Activated T-cell treated with anti-CD3 and anti-CD28 coated beads, Interleukin-2, amount 50 U/mL, for 24 hours (primary cell): Measurements from ENCODE around the gene TUBA4B.
"Not testable (repeated sequence)": the region's sequence is repeated elsewhere in the genome, so short reads cannot be mapped to it uniquely, and the experiment has no call there.

Source experiments
- DNase-seq: peaks from one replicate; pipeline ENCODE4 v3.0.0-alpha.2; 2020
- H3K27ac Mint-ChIP-seq: 2 replicates; pipeline ENCODE4 v1.8.0; 2020; ENCODE audit warnings: mild to moderate bottlenecking, mixed read lengths
- H3K27me3 Mint-ChIP-seq: 2 replicates; pipeline ENCODE4 v1.8.0; 2020; ENCODE audit warnings: mixed read lengths
- H3K36me3 Mint-ChIP-seq: 2 replicates; pipeline ENCODE4 v1.8.0; 2020; ENCODE audit warnings: low read depth, mixed read lengths
- H3K4me1 Mint-ChIP-seq: 2 replicates; pipeline ENCODE4 v1.8.0; 2020; ENCODE audit warnings: low read depth, mixed read lengths
- H3K4me3 Mint-ChIP-seq: 2 replicates; pipeline ENCODE4 v1.8.0; 2020; ENCODE audit warnings: mild to moderate bottlenecking, moderate library complexity, mixed read lengths
- H3K9me3 Mint-ChIP-seq: 2 replicates; pipeline ENCODE4 v1.8.0; 2020; ENCODE audit warnings: mixed read lengths

Gene TUBA4B

DNA sequence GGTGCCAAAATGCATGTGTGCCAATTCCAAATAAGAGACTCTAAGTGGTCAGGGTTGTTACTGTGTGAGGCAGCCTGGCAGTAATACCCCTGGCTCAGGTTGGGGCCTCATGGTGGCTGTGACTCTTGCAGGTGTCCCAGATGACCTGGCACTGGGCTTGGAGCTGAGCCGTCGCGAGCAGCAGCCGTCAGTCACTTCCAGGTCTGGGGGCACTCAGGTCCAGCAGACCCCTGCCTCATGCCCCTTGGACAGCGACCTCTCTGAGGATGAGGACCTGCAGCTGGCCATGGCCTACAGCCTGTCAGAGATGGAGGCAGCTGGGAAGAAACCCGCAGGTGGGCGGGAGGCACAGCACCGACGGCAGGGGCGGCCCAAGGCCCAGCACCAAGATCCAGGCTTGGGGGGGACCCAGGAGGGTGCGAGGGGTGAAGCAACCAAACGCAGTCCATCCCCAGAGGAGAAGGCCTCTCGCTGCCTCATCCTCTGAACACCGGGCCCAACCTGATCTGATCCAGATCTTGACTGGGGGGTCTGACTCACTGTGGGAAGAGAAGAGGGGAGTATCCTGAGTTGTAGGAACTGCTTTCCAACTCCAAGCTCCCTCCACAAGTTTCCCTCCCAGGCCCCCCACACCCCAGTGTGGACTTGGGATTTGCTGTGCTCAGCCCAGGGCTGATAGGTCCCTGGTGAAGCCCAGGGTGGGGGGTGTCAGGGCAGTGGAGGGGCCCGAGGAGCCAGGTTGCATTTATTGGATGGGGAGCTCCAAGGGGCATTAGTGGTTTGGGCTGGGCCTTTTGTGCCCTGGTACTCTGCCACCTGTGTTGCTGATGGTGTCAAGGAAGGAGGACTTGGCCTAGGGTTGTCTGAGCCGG lies 31.7 kb downstream of the TUBA4B start:
- H3K9me3 Mint-ChIP-seq = no peaks in the 10 kb centered on the region
- peaks cover 57% of the 10 kb centered on the region for H3K36me3 Mint-ChIP-seq
- no peak overlapping the region for H3K27ac Mint-ChIP-seq
- H3K27me3 Mint-ChIP-seq = no peaks in the 10 kb centered on the region
- no peak for DNase-seq
- H3K4me3 Mint-ChIP-seq = no peak overlapping the region
- H3K4me1 Mint-ChIP-seq = peaks cover 23% of the 10 kb centered on the region

DNA sequence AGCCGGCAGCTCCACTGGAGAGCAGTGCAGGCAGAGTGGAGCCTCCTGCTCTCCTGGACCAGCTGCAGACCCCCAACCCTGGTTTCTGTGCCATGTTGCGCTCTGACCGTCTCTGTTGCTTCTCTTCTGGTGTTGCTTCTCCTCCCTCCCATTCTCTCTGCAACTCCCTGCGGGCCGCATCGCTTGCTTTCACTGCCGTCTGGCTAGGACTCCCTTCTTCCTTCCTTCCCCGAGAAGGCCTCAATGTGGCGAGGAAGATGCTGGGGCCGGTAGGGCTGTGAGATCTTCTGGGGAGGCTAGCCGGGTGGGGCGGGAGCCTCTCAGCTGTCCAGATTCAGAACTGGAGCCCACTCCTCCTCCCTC lies 32.3 kb downstream of the TUBA4B start:
- Mint-ChIP-seq H3K4me1 (peaks cover 16% of the 10 kb centered on the region), H3K4me3 (no peak overlapping the region), H3K9me3 (no peaks in the 10 kb centered on the region), H3K36me3 (peaks cover 54% of the 10 kb centered on the region), H3K27ac (peak overlapping the region; percentile 60), H3K27me3 (no peaks in the 10 kb centered on the region)
- DNase-seq = no peak

DNA sequence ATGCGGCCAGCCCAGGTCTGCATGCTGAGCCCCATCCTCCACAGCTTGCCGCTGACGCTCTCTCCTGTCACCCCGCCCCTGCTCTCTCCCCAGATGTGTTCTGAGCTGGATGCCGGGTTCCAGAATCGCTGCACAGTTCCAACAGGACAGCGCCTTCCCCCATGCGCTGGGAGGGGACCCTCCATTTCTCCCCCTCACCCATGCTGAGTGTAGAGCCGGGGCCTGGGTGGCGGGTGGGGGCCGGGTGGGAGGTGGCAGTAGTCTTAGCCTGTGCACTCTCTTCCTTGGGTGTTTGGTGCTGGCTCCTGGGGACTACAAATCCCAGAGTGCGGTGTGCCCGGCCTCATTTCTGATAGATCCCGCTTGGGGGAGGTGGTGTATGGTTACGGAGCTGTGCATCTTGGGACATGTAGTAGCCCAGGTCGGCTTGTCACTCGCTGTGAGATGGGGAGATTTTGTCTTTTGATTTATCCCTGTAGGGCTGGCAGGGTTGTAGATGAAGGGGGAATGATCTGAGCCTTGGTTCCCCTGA lies 32.9 kb downstream of the TUBA4B start:
- no peak for DNase-seq
- peaks cover 49% of the 10 kb centered on the region for H3K36me3 Mint-ChIP-seq
- H3K4me1 Mint-ChIP-seq = peaks cover 10% of the 10 kb centered on the region
- no peak overlapping the region for H3K4me3 Mint-ChIP-seq
- H3K27ac Mint-ChIP-seq = peak overlapping the region; percentile 76
- no peaks in the 10 kb centered on the region for H3K9me3 Mint-ChIP-seq
- no peaks in the 10 kb centered on the region for H3K27me3 Mint-ChIP-seq

DNA sequence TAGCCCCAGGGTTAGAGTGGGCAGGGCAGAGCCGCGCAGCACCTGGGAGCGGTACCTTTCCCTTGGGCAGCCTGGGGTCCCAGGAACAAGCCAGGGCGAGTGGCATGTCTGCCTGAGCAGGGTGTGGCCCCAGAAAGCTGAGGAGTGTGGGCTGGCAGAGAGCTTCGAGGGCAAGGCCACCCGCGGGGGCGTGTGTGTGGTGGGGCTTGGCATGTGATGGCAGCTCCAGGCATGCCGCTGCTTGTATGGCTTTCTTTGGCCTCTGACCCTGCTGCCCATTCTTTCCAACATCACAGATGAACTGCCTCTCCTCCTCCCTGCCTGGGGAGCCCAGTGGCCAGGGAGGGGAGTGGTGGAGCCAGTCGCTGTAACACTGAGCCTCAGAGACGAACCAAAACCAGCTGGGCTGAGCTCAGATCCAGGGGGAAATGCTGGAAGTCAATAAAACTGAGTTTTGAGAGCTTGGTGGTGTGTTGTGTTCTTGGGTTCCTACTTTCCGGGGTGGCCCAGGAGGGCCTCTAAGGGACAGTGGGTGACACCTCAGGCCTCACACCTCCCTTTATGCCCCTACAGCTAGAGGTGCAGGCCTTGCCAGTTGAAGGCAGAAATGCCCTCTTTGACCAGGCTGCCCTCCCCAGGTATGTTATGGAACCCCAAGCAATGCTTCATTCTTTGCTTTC lies 33.5 kb downstream of the TUBA4B start:
- H3K27me3 Mint-ChIP-seq = no peaks in the 10 kb centered on the region
- no peak for DNase-seq
- H3K4me3 Mint-ChIP-seq = no peak overlapping the region
- H3K9me3 Mint-ChIP-seq = no peaks in the 10 kb centered on the region
- H3K27ac Mint-ChIP-seq = peak overlapping the region; percentile 76
- H3K4me1 Mint-ChIP-seq = peaks cover 4% of the 10 kb centered on the region
- peaks cover 43% of the 10 kb centered on the region for H3K36me3 Mint-ChIP-seq

DNA sequence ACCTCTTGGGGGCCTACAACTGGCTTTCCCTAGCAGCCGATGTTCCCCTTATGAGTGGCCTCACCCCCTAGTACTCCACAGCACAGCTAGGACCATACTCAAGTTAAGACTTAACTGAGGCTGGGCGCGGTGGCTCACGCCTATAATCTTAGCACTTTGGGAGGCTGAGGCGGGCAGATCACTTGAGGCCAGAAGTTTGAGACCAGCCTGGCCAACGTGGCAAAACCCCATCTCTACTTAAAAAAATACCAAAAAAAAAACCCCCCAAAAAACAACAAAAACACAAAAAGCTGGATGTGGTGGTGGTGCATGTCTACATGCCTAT lies 34.0 kb downstream of the TUBA4B start:
- H3K27ac Mint-ChIP-seq, H3K9me3 Mint-ChIP-seq, H3K27me3 Mint-ChIP-seq, H3K4me1 Mint-ChIP-seq, DNase-seq, H3K4me3 Mint-ChIP-seq: not testable (repeated sequence)
- H3K36me3 Mint-ChIP-seq = peaks cover 38% of the 10 kb centered on the region

DNA sequence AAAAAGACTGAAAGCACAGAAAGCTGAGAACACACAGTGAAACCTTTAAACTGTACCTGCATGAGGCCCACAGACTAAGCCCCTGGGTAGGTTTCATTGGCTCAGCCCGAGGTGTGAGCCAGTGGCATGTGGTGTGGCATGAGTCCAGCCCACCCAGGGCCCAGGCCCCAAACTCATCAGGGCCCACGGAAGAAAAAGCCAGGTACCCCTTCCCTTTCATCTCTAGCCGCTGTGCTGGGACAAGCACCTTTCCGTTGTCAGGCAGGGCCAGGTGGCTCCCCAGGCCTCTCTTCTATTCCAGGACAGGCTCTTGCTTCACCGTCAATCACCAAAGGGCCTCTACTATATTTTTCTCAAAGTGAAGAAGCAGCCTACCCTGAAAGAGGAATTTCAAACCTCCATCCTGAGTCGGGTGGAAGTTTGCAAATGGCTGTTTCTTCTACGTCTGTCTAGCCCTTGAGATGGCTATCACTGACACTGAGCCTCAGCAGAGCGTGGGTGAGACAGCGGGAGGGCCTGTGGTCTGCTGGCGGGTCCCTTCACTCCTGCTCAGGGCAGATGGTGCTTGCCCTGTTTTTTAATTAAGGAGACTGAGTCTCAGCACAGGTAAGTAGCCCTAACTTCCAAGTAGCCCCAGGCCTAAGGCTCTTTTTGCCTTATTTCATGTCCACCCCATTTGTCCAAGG lies 34.7 kb downstream of the TUBA4B start:
- H3K4me1 Mint-ChIP-seq = peaks cover 4% of the 10 kb centered on the region
- peaks cover 31% of the 10 kb centered on the region for H3K36me3 Mint-ChIP-seq
- H3K27ac Mint-ChIP-seq = no peak overlapping the region
- no peak overlapping the region for H3K4me3 Mint-ChIP-seq
- no peak for DNase-seq
- H3K27me3 Mint-ChIP-seq = no peaks in the 10 kb centered on the region
- H3K9me3 Mint-ChIP-seq = no peaks in the 10 kb centered on the region

DNA sequence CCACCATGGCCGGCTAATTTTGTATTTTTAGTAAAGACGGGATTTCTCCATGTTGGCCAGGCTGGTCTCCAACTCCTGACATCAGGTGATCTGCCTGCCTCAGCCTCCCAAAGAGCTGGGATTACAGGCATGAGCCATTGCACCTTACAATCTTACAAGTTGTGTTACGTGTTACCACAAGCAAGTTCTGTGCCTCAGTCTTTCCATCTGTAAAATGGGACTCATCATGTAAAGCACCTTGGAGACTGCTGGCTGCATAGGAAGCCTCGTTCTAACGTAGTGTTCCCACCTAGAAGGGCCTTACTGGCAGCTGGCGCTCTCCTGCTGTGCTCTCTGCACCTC lies 36.1 kb downstream of the TUBA4B start:
- H3K27me3 Mint-ChIP-seq = no peaks in the 10 kb centered on the region
- H3K9me3 Mint-ChIP-seq = no peaks in the 10 kb centered on the region
- peaks cover 17% of the 10 kb centered on the region for H3K36me3 Mint-ChIP-seq
- DNase-seq = no peak
- H3K4me3 Mint-ChIP-seq = no peak overlapping the region
- H3K4me1 Mint-ChIP-seq = peaks cover 4% of the 10 kb centered on the region
- no peak overlapping the region for H3K27ac Mint-ChIP-seq

DNA sequence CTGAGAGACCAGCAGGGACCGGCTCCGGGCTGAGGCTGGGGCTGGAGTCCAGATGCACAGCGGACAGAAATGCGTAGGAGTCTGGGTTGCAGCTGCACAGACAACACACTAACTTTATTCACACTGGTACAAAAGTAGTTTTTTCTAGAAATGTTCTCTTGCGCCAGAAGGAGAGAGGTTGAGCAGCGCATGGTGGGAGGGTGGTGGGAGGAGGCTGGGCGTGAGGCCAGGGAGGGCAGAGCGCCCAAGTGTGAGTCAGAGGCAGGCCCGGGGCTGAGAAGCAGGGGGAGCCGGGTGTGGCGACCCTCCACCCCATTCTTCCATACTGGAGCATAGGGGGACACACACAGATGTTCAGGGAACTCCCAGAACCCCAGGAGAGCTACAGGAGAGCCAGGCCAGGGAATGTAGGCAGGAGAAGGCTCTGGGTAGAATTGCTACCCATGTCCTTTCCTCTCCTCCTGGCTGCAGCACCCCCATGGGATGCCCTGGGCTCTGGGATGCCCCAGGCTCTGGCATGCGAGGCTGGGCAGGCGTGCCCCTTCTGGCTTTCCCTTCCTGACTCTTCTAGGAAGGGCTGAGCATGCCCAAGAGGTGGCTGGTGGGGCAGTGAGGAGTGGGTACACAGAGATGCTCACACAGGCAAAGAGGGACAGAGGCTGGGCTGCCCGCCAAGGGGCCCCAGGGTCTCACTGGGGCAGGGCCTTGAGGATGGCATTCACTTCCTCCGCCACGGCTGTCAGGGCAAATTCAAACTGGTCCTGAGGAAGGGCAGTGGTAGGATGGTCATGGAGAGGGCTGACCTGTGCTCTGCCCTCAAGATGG lies 36.7 kb downstream of the TUBA4B start:
- peaks cover 8% of the 10 kb centered on the region for H3K4me1 Mint-ChIP-seq
- no peaks in the 10 kb centered on the region for H3K9me3 Mint-ChIP-seq
- H3K27me3 Mint-ChIP-seq = no peaks in the 10 kb centered on the region
- DNase-seq = no peak
- H3K27ac Mint-ChIP-seq = no peak overlapping the region
- peaks cover 13% of the 10 kb centered on the region for H3K36me3 Mint-ChIP-seq
- H3K4me3 Mint-ChIP-seq = no peak overlapping the region

DNA sequence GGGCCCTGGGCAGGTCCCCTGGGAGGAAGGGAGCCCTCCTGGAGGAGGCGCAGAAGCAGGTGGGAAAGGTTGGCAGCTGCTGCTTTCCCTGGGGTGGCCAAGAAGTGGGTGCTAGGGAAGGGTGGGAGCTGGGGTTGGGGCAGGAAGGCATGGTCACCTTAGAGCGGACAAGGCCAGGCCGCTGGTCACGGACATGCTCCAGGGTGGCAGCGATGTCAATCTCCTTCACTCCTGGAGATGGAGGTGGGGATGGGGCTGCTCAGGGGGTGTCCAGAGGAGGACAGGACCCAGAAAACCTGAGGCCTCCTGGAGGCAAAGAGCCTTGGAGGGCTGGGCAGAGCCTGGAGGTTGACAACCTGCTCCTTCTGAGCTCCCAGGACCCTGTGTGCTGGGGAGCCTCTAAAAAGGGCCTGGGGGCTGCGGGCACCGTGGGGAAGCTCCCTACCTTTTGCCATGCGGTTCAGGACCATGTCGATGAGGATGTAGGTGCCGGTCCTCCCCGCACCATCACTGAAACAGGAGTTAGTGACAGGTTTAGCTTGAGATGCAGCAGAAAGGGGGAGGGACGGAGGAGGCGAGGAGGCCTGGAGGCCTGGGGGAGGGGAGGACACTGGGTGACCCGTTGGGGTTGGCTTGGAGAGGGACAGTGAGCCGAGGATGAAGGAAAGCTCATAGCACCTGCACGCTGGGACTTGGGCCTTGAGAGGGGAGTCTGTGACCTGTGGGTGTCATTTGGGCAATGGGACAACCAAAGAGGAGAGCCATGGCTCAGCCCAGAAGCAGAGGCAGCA lies 37.5 kb downstream of the TUBA4B start:
- Mint-ChIP-seq H3K27ac (no peak overlapping the region), H3K9me3 (no peaks in the 10 kb centered on the region), H3K27me3 (no peaks in the 10 kb centered on the region), H3K4me3 (no peak overlapping the region), H3K4me1 (peaks cover 15% of the 10 kb centered on the region), H3K36me3 (peaks cover 6% of the 10 kb centered on the region)
- DNase-seq = peak; percentile 14

DNA sequence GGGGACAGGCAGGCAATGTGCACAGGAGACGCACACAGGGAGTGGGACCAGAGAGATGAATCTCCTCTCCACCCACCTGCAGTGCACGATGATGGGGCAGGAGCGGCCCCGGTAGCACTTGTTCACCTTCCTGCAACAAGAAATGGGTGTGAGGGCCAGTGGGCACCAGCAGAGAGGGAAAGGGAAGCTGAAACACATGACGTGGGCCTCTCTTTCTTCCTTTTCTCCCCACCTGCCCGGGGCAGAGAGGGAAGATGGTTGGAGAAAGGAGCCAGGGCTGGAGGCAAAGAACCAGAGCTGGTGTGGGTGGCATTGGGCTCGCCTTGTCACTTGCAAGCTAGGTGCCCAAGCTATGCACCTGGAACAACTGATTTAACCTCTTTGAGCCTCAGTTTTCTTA lies 38.4 kb downstream of the TUBA4B start:
- Mint-ChIP-seq H3K36me3 (peaks cover 3% of the 10 kb centered on the region), H3K4me3 (no peak overlapping the region), H3K4me1 (peaks cover 18% of the 10 kb centered on the region), H3K9me3 (no peaks in the 10 kb centered on the region), H3K27me3 (no peaks in the 10 kb centered on the region), H3K27ac (no peak overlapping the region)
- peak; percentile 17 for DNase-seq

DNA sequence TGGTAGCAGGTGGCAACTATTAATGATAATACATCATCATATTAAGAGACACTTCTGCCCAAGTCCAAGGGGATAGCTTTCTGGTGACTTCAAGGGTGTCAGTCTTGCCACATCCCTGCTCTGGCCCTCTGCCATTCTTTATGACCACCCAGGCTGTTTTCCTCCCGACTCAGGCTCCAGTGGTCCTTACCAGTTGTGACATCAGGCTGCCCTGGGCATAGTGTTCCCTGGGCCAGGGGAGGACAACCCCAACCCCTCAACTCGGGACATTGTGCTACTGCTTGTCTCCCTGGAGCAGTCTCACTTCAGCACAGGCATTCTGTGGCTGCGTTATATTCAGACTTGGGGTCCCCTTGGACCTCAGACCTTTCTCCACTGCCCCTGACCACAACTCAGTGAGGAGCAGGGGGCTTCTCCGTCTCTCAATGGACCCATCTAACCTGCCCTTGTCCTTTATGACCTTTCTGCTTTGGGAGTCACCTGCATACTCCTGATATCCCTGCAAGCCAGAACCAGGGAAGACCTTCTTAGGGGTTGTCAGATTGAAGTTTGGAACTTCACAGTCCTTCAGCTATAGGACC lies 39.0 kb downstream of the TUBA4B start:
- Mint-ChIP-seq H3K27ac (no peak overlapping the region), H3K27me3 (no peaks in the 10 kb centered on the region), H3K36me3 (no peaks in the 10 kb centered on the region), H3K9me3 (no peaks in the 10 kb centered on the region), H3K4me3 (no peak overlapping the region), H3K4me1 (peaks cover 19% of the 10 kb centered on the region)
- peak; percentile 22 for DNase-seq

DNA sequence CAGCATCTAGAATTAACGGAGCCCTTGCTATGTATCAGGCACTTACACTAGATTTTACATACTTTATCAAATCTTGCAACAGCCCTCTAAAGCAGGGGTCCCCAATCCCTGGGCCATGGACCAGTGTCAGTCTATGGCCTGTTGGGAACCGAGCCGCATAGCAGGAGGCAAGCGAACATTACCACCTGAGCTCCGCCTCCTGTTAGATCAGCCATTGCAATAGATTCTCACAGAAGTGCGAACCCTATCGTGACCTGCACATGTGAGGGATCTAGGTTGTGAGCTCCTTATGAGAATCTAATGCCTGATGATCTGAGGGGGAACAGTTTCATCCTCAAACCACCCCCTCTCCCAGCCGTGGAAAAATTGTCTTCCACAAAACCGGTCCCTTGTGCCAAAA lies 39.6 kb downstream of the TUBA4B start:
- H3K9me3 Mint-ChIP-seq = no peaks in the 10 kb centered on the region
- DNase-seq = peak; percentile 14
- no peaks in the 10 kb centered on the region for H3K27me3 Mint-ChIP-seq
- peaks cover 22% of the 10 kb centered on the region for H3K4me1 Mint-ChIP-seq
- H3K4me3 Mint-ChIP-seq = no peak overlapping the region
- no peaks in the 10 kb centered on the region for H3K36me3 Mint-ChIP-seq
- H3K27ac Mint-ChIP-seq = no peak overlapping the region

DNA sequence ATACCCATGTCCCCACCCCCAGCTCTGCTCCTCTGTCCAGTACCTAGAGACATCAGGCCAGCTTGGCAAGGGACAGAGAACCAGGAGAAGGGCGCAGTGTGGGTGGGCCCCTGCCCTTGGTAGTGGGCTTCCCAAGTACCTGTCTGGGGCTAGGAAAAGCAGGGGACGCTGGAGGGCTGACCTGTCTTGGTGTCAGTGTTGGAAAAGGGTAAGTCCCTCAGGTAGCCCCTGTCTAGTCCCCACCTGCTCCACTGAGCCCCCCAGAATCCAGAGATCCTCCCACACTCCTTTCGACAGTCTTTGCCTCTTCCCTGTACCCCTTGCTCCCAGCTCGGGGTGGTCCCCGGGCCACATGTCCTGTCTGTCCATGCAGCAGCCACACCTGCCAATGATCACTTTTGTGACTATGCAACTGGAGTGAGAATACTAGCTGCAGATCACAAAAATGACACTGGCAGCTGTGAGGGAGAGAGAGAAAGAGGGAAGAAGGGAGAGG lies 40.7 kb downstream of the TUBA4B start:
- Mint-ChIP-seq H3K36me3 (no peaks in the 10 kb centered on the region), H3K9me3 (no peaks in the 10 kb centered on the region), H3K4me1 (peaks cover 25% of the 10 kb centered on the region), H3K27me3 (peaks cover under 1% of the 10 kb centered on the region), H3K4me3 (no peak overlapping the region), H3K27ac (no peak overlapping the region)
- DNase-seq = peak; percentile 30
